GM12878 (cell line): ENCODE data around the gene GGT7. TPM values are rescaled to one million over a fixed set of nuclear protein-coding genes. Genes with fewer than 3 reads are reported as not detected.

ENCODE experiments used
- ATAC-seq: fragments of 200-7000 bp; cut with Tn5 transposase; 3 replicates; pipeline ENCODE4 v1.9.1; 2020; ENCODE audit warnings: mild to moderate bottlenecking, moderate library complexity
- BruUV-seq: library from RNA; stranded (reverse); fragments of 400-500 nt; replicated peaks from 2 replicates; lab custom pipeline; 2021; lab: Mats Ljungman, UMichigan
- CTCF ChIA-PET: fragments of 300-600 bp; sonication (Branson Sonifier 250); formaldehyde crosslinking; extraction: SDS; loops from one replicate; lab custom pipeline; 2021; ENCODE audit warnings: inconsistent platforms; lab: Yijun Ruan, JAX
- POLR2A ChIA-PET: fragments of 350-600 bp; formaldehyde crosslinking; extraction: SDS; loops from one replicate; lab custom pipeline; 2021; ENCODE audit warnings: inconsistent platforms; lab: Charles Lee
- RAD21 ChIA-PET: fragments of 300-600 bp; sonication (Branson Sonifier 250); formaldehyde crosslinking; loops from one replicate; lab custom pipeline; 2023; ENCODE audit warnings: antibody characterized with exemption; ENCODE audit not compliant: unreplicated experiment; lab: Charles Lee
- SMC1A ChIA-PET: fragments of 300-600 bp; sonication (Branson Sonifier 250); formaldehyde crosslinking; loops from one replicate; lab custom pipeline; 2023; ENCODE audit not compliant: unreplicated experiment, uncharacterized antibody; lab: Charles Lee
- DNase-seq: peaks from one replicate; pipeline ENCODE4 v3.0.0-alpha.2; 2011; ENCODE audit warnings: low read depth, low spot score
- FAIRE-seq: peaks from 3 replicates; lab custom pipeline; 2011; peaks lifted over from hg19 to GRCh38; lab: Jason Lieb, UNC
- H2AFZ ChIP-seq: 2 replicates; pipeline ENCODE4 v1.6.0; 2011; ENCODE audit warnings: low read depth, low read length, control low read depth; ENCODE audit not compliant: control insufficient read depth
- H3K27ac ChIP-seq: 2 replicates; pipeline ENCODE4 v1.5.1; 2011; ENCODE audit warnings: control low read depth; ENCODE audit not compliant: control insufficient read depth, insufficient read depth
- H3K27me3 ChIP-seq, 2 experiments: replicated peaks in 1 of 2; 2 replicates each; pipeline versions ENCODE4 v1.6.0 to v1.6.1; 2011; ENCODE audit warnings: low read length in 1 of 2; ENCODE audit not compliant: control insufficient read depth in 2 of 2, insufficient read depth in 2 of 2
- H3K36me3 ChIP-seq, 2 experiments: 2 replicates each; pipeline ENCODE4 v1.5.1; 2011; ENCODE audit warnings: low read length in 1 of 2; ENCODE audit not compliant: control insufficient read depth in 2 of 2, insufficient read depth in 2 of 2
- H3K4me1 ChIP-seq: 2 replicates; pipeline ENCODE4 v1.6.1; 2011; ENCODE audit warnings: mild to moderate bottlenecking, low read length, moderate library complexity, mixed read lengths; ENCODE audit not compliant: control insufficient read depth, insufficient read depth
- H3K4me2 ChIP-seq: 2 replicates; pipeline ENCODE4 v1.6.0; 2011; ENCODE audit warnings: control low read depth; ENCODE audit not compliant: control insufficient read depth, insufficient read depth
- H3K4me3 ChIP-seq: fragments of 200-600 bp; sonication (generic); 2 replicates; pipeline ENCODE4 v1.5.1; 2016
- H3K79me2 ChIP-seq: 2 replicates; pipeline ENCODE4 v1.6.0; 2011; ENCODE audit warnings: low read length; ENCODE audit not compliant: control insufficient read depth, insufficient read depth
- H3K9ac ChIP-seq: 2 replicates; pipeline ENCODE4 v1.8.0; 2011; ENCODE audit warnings: low read length, control low read depth, mixed read lengths; ENCODE audit not compliant: control insufficient read depth, insufficient read depth
- H3K9me3 ChIP-seq: replicated peaks from 3 replicates; pipeline ENCODE4 v1.5.1; 2011; ENCODE audit warnings: mild to moderate bottlenecking, low read length; ENCODE audit not compliant: control insufficient read depth, insufficient read depth
- H4K20me1 ChIP-seq: 2 replicates; pipeline ENCODE4 v1.6.0; 2011; ENCODE audit not compliant: control insufficient read depth, insufficient read depth
- ASH2L ChIP-seq: fragments of 300-600, 200-600 bp; sonication (generic); IDR thresholded peaks from 2 replicates; pipeline ENCODE4 v1.6.1; 2017; ENCODE audit warnings: low read depth, mild to moderate bottlenecking, borderline replicate concordance
- CBFB ChIP-seq: IDR thresholded peaks from 2 replicates; pipeline ENCODE4 v1.6.1; 2016; ENCODE audit warnings: antibody characterized with exemption, low read depth
- FOS ChIP-seq: IDR thresholded peaks from 3 replicates; pipeline ENCODE4 v1.6.1; 2011; ENCODE audit warnings: borderline replicate concordance; ENCODE audit not compliant: insufficient read length; ENCODE audit errors: extremely low read depth
- KDM1A ChIP-seq: fragments of 200-600 bp; sonication (generic); IDR thresholded peaks from 2 replicates; pipeline ENCODE4 v1.6.1; 2016; ENCODE audit warnings: borderline replicate concordance
- NBN ChIP-seq: fragments of 450-650 bp; IDR thresholded peaks from 2 replicates; pipeline ENCODE4 v1.6.1; 2016
- NR2C1 ChIP-seq: fragments of 450-650 bp; IDR thresholded peaks from 2 replicates; pipeline ENCODE4 v1.6.1; 2017; ENCODE audit warnings: antibody characterized with exemption, mild to moderate bottlenecking, moderate library complexity
- PAX5 ChIP-seq: IDR thresholded peaks from 2 replicates; pipeline ENCODE4 v1.6.1; 2011; ENCODE audit warnings: low read depth, low read length, borderline replicate concordance
- SP1 ChIP-seq: IDR thresholded peaks from one replicate; pipeline ENCODE4 v1.6.1; 2011; ENCODE audit warnings: low read depth, low read length
- SREBF2 ChIP-seq: IDR thresholded peaks from 2 replicates; pipeline ENCODE4 v1.6.1; 2012; ENCODE audit warnings: mild to moderate bottlenecking, low read length
- ZNF217 ChIP-seq: fragments of 450-650 bp; IDR thresholded peaks from 2 replicates; pipeline ENCODE4 v1.6.1; 2017; ENCODE audit warnings: antibody characterized with exemption, mild to moderate bottlenecking
- ZNF384 ChIP-seq: IDR thresholded peaks from 2 replicates; pipeline ENCODE4 v1.6.1; 2012; ENCODE audit warnings: low read depth, mild to moderate bottlenecking, low read length, improper control_type of control experiment, borderline replicate concordance
- WGBS: methylation state at CpG from one replicate; pipeline ENCODE4 v1.1.6; 2016; ENCODE audit warnings: low lambda C conversion rate; ENCODE audit not compliant: insufficient replicate concordance, insufficient coverage; ENCODE audit errors: missing lambda C conversion rate; 5-methylcytosine and 5-hydroxymethylcytosine counted together
- in situ Hi-C: fragments of 300-500 bp; cut with MboI; formaldehyde crosslinking; loops from 9 replicates; pipeline ENCODE4 v1.14.3; 2018; ENCODE audit warnings: mixed read lengths
- intact Hi-C: fragments of 100-400 bp; cut with micrococcal nuclease; formaldehyde crosslinking; loops from one replicate; pipeline ENCODE4 v1.14.2; 2022; ENCODE audit not compliant: unreplicated experiment
- polyA plus RNA-seq, 11 experiments: library from polyadenylated mRNA; depleted of rRNA in 4 of 11; unstranded in 6 of 11; stranded (reverse) in 5 of 11; fragments of >200 nt; fragmentation: Nextera tagmentation in 4 of 11; fragmentation: Illumina TruSeq in 1 of 11; extraction: Ambion mirVana in 4 of 11; extraction: Trizol in 1 of 11; gene quantifications; 1 replicate in 1 of 11; 2 replicates in 10 of 11; pipeline versions ENCODE4 v1.2.1 to v1.2.3, GENCODE V29; 2011 to 2016; ENCODE audit warnings: inconsistent platforms in 2 of 11, missing spikeins in 2 of 11, low read depth in 1 of 11
- total RNA-seq, 4 experiments: library from RNA; depleted of rRNA in 3 of 4; stranded (reverse); fragments of >200 nt in 3 of 4; fragmentation: Illumina TruSeq in 1 of 4; extraction: Trizol in 1 of 4; gene quantifications; 2 replicates each; pipeline versions ENCODE4 v1.2.1 to v1.2.3, GENCODE V29; 2013 to 2021
- TF ChIP-seq, protein P1 (sequence below): IDR thresholded peaks from 2 replicates; pipeline ENCODE4 v1.6.1; 2011; ENCODE audit warnings: borderline replicate concordance, low read depth, mild to moderate bottlenecking, moderate library complexity, low read length; ENCODE audit not compliant: insufficient read depth, poor library complexity, severe bottlenecking
- TF ChIP-seq, protein P2 (sequence below), 3 experiments: IDR thresholded peaks in 2 of 3; conservative IDR thresholded peaks in 1 of 3; 2 replicates each; pipeline ENCODE4 v1.5.1; 2011; ENCODE audit warnings: low read depth in 3 of 3, low read length in 3 of 3, mild to moderate bottlenecking in 3 of 3, control low read depth in 2 of 3, moderate library complexity in 2 of 3, inconsistent platforms in 1 of 3, mixed read lengths in 1 of 3; ENCODE audit not compliant: control insufficient read depth in 2 of 3, insufficient read depth in 1 of 3; ENCODE audit errors: extremely low read depth in 1 of 3
- TF ChIP-seq, protein P3 (sequence below): fragments of 450-650 bp; IDR thresholded peaks from 2 replicates; pipeline ENCODE4 v1.6.1; 2017; ENCODE audit warnings: antibody characterized with exemption, mild to moderate bottlenecking, moderate library complexity
- TF ChIP-seq, protein P4 (sequence below): fragments of 450-650 bp; IDR thresholded peaks from 2 replicates; pipeline ENCODE4 v1.6.1; 2016; ENCODE audit warnings: mild to moderate bottlenecking, moderate library complexity, borderline replicate concordance

GGT7 gene
- total and polyA plus RNA-seq, 10 of the 15 experiments (the other 5 are each of a cell fraction or from before 2014, with no cell fraction given): 0.02 to 14.7 (median 5.3) TPM

DNA sequence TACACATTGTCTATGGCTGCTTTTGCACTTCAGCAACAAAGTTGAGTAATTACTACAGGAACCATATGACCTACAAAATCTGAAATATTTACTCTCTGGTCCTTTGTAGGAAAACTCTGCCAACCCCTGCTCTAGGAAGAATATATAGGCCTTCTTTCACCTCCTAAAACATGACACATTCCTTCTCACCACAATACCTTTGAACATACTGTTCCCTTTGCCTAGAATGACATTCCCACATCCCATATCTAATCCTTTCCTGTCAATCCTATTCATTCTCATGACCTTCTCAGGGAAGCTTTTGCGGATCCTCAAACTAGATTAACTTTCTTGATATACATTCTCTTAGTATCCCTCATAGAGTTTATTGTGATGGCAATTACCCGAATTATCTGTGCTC is 29.2 kb downstream of the GGT7 start:
- H3K79me2 ChIP-seq: no peaks in the 10 kb centered on the region
- no peaks in the 10 kb centered on the region for H3K4me1 ChIP-seq
- in situ Hi-C loops: loop anchor here (25.0 kb wide), 1 partner anchor 419 kb away; no protein-coding TSS in a partner anchor
- FAIRE-seq (no peak), DNase-seq (no peak), ATAC-seq (no peak)
- SMC1A ChIA-PET: no interaction called here
- H3K4me3 ChIP-seq: no peak overlapping the region
- intact Hi-C loops: no loop called here
- no peak overlapping the region for H3K27ac ChIP-seq
- CTCF ChIA-PET: interaction anchor here (0.6 kb wide), 1 partner anchor 253 kb away, joined by 4 read pairs; no protein-coding TSS in a partner anchor
- RAD21 ChIA-PET: no interaction called here
- no peaks in the 10 kb centered on the region for H3K9me3 ChIP-seq
- POLR2A ChIA-PET: interaction anchor here (0.6 to 0.7 kb wide), 3 partner anchors 12 to 546 kb away, joined by 3 to 4 read pairs (median 3); no protein-coding TSS in a partner anchor
- H3K27me3 ChIP-seq: no peaks in the 10 kb centered on the region
- no peak overlapping the region for H3K4me2 ChIP-seq
- 91% methylated on average over 2 of the region's 2 CpGs for WGBS
- H3K9ac ChIP-seq: no peak overlapping the region
- TF ChIP-seq PAX5 (no peak), NBN (no peak), ZNF217 (no peak), SREBF2 (no peak), ZNF384 (no peak), ASH2L (no peak), KDM1A (no peak), FOS (no peak), SP1 (no peak), CBFB (no peak), NR2C1 (no peak)
- TF ChIP-seq, protein P1, sequence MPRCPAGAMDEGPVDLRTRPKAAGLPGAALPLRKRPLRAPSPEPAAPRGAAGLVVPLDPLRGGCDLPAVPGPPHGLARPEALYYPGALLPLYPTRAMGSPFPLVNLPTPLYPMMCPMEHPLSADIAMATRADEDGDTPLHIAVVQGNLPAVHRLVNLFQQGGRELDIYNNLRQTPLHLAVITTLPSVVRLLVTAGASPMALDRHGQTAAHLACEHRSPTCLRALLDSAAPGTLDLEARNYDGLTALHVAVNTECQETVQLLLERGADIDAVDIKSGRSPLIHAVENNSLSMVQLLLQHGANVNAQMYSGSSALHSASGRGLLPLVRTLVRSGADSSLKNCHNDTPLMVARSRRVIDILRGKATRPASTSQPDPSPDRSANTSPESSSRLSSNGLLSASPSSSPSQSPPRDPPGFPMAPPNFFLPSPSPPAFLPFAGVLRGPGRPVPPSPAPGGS: no peak
- TF ChIP-seq, protein P2, sequence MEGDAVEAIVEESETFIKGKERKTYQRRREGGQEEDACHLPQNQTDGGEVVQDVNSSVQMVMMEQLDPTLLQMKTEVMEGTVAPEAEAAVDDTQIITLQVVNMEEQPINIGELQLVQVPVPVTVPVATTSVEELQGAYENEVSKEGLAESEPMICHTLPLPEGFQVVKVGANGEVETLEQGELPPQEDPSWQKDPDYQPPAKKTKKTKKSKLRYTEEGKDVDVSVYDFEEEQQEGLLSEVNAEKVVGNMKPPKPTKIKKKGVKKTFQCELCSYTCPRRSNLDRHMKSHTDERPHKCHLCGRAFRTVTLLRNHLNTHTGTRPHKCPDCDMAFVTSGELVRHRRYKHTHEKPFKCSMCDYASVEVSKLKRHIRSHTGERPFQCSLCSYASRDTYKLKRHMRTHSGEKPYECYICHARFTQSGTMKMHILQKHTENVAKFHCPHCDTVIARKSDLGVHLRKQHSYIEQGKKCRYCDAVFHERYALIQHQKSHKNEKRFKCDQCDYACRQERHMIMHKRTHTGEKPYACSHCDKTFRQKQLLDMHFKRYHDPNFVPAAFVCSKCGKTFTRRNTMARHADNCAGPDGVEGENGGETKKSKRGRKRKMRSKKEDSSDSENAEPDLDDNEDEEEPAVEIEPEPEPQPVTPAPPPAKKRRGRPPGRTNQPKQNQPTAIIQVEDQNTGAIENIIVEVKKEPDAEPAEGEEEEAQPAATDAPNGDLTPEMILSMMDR (IDR thresholded peaks at IDR 0.05 in 2 of 3, conservative IDR thresholded peaks at IDR 0.05 in 1 of 3; ENCODE audit: control insufficient read depth in 2 of 3, extremely low read depth in 1 of 3, insufficient read depth in 1 of 3, low read depth in 3 of 3, low read length in 3 of 3): no peak
- TF ChIP-seq, protein P3, sequence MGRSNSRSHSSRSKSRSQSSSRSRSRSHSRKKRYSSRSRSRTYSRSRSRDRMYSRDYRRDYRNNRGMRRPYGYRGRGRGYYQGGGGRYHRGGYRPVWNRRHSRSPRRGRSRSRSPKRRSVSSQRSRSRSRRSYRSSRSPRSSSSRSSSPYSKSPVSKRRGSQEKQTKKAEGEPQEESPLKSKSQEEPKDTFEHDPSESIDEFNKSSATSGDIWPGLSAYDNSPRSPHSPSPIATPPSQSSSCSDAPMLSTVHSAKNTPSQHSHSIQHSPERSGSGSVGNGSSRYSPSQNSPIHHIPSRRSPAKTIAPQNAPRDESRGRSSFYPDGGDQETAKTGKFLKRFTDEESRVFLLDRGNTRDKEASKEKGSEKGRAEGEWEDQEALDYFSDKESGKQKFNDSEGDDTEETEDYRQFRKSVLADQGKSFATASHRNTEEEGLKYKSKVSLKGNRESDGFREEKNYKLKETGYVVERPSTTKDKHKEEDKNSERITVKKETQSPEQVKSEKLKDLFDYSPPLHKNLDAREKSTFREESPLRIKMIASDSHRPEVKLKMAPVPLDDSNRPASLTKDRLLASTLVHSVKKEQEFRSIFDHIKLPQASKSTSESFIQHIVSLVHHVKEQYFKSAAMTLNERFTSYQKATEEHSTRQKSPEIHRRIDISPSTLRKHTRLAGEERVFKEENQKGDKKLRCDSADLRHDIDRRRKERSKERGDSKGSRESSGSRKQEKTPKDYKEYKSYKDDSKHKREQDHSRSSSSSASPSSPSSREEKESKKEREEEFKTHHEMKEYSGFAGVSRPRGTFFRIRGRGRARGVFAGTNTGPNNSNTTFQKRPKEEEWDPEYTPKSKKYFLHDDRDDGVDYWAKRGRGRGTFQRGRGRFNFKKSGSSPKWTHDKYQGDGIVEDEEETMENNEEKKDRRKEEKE: no peak
- TF ChIP-seq, protein P4, sequence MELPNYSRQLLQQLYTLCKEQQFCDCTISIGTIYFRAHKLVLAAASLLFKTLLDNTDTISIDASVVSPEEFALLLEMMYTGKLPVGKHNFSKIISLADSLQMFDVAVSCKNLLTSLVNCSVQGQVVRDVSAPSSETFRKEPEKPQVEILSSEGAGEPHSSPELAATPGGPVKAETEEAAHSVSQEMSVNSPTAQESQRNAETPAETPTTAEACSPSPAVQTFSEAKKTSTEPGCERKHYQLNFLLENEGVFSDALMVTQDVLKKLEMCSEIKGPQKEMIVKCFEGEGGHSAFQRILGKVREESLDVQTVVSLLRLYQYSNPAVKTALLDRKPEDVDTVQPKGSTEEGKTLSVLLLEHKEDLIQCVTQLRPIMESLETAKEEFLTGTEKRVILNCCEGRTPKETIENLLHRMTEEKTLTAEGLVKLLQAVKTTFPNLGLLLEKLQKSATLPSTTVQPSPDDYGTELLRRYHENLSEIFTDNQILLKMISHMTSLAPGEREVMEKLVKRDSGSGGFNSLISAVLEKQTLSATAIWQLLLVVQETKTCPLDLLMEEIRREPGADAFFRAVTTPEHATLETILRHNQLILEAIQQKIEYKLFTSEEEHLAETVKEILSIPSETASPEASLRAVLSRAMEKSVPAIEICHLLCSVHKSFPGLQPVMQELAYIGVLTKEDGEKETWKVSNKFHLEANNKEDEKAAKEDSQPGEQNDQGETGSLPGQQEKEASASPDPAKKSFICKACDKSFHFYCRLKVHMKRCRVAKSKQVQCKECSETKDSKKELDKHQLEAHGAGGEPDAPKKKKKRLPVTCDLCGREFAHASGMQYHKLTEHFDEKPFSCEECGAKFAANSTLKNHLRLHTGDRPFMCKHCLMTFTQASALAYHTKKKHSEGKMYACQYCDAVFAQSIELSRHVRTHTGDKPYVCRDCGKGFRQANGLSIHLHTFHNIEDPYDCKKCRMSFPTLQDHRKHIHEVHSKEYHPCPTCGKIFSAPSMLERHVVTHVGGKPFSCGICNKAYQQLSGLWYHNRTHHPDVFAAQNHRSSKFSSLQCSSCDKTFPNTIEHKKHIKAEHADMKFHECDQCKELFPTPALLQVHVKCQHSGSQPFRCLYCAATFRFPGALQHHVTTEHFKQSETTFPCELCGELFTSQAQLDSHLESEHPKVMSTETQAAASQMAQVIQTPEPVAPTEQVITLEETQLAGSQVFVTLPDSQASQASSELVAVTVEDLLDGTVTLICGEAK: no peak
- no peaks in the 10 kb centered on the region for H3K36me3 ChIP-seq
- no peaks in the 10 kb centered on the region for H4K20me1 ChIP-seq
- H2AFZ ChIP-seq: no peak overlapping the region
- BruUV-seq: no TSS peak
